NCI-H748 (cell line): ENCODE results near the gene ROBO1.

ENCODE experiments used
- DNase-seq: peaks from one replicate; lab custom pipeline; 2025; ENCODE audit not compliant: unreplicated experiment; lab: John Stamatoyannopoulos, UW

ROBO1 gene

GRCh38 chr3:78604341-78604740 lies 1163.5 kb downstream of the ROBO1 start:
- DNase-seq = no peak

GRCh38 chr3:78601249-78601648 lies 1166.5 kb downstream of the ROBO1 start:
- no peak for DNase-seq

DNA sequence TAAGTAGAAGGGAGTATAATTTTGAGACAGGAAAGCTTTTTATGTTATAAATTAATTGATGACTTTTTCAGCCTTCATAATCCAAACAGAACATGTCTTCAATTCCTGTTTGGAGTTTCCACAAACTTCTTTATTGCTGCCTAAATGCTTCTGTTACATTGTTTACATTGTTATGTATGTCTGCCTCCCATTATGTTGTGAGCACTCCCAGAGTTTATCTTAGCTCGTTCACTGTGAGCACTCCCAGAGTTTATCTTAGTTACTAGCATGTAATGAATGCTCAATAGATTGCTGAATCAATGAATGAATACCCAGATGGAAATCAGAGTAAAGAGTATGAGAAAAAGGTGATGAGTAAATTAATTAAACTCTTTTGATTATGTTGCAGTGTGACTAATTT lies 1178.0 kb downstream of the ROBO1 start:
- peak; percentile 52 for DNase-seq

- no peak for DNase-seq
Measured at GRCh38 chr3:78588906-78589621, 1178.7 kb downstream of the ROBO1 start.

DNA sequence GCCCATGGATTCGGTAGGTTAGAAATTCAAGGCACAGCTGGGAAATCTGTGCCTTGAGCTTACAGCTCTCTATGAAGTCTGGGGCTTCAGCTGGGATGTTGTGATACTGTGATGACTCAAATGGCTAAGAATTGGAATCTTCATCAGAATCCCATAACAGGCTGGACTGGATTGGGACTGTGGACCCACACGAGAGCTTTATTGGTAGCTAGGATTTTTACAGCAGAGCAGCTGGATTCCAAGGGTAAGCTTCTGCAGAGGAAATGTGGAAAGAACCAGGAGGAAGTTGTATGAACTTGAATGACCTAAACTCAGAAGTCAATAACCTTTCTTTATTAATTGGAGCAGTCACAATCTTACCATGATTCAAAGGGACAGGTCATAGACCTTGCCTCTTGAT lies 1187.1 kb downstream of the ROBO1 start:
- no peak for DNase-seq

DNA sequence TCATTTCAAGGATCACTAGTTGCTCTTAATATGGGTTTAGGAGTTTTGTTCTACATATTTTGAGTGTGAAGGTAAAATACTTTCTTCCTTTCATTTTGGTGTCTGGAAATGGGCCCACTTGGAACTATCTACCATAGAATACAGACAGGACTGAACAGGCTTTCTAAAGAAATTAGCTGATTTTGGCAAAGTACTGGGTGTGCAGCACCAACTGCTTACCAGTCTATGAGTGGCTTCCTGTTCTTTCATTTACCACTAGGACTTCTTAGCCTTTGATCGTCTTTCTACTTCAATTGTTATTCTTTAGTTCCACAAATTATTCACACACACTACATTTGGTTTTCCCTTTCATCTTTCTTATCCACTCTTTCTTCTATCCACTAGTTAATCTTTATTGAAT lies 1196.3 kb downstream of the ROBO1 start:
- no peak for DNase-seq

DNA sequence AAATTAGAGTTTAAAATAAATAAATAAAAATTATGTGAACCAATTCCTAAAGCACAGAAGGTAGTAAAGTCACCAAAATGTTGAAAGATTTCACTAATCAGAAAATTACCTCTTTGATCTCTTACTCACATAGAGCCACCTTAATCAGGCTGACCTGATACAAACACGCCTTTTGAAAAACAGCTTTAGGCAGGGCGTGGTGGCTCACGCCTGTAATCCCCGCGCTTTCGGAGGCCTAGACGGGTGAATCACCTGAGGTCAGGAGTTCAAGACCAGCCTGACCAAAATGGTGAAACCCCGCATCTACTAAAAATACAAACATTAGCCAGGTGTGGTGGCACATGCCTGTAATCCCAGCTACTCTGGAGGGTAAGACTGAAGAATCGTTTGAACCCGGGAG lies 1197.3 kb downstream of the ROBO1 start:
- no peak for DNase-seq

DNA sequence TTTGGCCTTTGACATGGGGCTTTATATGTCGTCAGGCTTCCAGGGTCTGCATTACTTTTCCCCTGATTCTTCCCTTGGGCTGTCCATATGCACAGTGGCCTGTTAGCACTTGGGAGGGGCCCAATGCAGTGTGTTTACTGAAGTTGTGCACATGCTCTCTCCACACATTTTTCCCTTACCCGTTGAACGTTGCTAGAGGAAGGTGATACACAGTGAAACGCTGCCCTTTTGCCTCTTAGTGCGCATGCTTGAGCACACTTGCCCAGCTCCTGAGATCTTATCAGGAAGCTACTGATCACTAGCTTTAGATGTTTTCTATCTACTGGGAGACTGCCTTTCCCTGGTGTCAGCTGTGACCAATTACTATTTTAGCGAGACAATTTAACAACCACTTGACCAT lies 1198.0 kb downstream of the ROBO1 start:
- no peak for DNase-seq

DNA sequence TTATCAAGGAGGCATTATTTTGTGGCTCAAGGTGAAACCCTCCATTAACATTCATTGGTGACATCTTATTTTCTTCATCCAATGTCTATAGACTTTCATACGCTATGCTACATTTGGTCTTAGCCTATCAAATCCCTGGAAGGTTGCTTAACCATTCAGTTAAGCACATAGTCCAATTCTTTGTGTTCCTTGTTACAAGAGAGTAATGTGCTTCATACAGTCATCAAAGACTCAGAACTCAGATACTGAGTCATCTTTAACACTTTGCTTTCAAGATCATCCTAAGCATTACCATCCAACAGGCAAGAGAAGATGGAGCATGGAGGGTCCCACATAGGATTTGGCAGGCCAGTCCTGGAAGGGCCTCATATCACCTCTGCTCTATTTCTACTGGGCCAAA lies 1202.1 kb downstream of the ROBO1 start:
- no peak for DNase-seq

DNA sequence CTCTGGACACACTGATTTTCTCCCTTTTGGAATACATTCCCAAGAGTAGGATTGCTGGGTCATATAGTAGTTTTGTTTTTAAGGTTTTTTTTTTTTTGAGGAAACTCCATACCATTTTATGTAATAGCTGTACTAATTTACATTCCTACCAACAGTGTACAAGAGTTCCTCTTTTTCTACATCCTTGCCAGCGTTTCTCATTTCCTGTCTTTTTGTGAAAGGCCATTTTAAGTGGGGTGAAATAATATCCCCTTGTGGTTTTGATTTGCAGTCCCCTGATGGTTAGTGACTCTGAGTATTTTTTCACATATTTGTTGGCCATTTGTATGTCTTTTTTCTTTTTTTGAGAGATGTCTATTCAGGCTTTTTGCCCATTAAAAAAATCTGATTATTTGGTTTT lies 1205.5 kb downstream of the ROBO1 start:
- no peak for DNase-seq
